Neural crest cell (in vitro differentiated cells): ENCODE data around the gene AAK1. TPM values are rescaled to one million over a fixed set of nuclear protein-coding genes. Genes with fewer than 3 reads are reported as not detected.
"Not testable (repeated sequence)": the region's sequence is repeated elsewhere in the genome, so short reads cannot be mapped to it uniquely, and the experiment has no call there.

Experiments used
- DNase-seq: peaks from one replicate; pipeline ENCODE4 v3.0.0; 2021; ENCODE audit warnings: low read depth, mixed read lengths, low spot score
- H3K27ac Mint-ChIP-seq: one replicate; pipeline ENCODE4 v1.8.0; 2021; ENCODE audit warnings: mild to moderate bottlenecking, mixed read lengths; ENCODE audit not compliant: unreplicated experiment
- H3K27me3 Mint-ChIP-seq: 2 replicates; pipeline ENCODE4 v1.8.0; 2021; ENCODE audit warnings: low read depth, mild to moderate bottlenecking, mixed read lengths
- H3K36me3 Mint-ChIP-seq: 2 replicates; pipeline ENCODE4 v1.8.0; 2021; ENCODE audit warnings: low read depth, mild to moderate bottlenecking, mixed read lengths
- H3K4me1 Mint-ChIP-seq: 2 replicates; pipeline ENCODE4 v1.8.0; 2021; ENCODE audit warnings: mixed read lengths
- H3K4me3 Mint-ChIP-seq: one replicate; pipeline ENCODE4 v1.8.0; 2021; ENCODE audit warnings: mild to moderate bottlenecking, mixed read lengths
- H3K9me3 Mint-ChIP-seq: 2 replicates; pipeline ENCODE4 v1.8.0; 2021; ENCODE audit warnings: mixed read lengths
- CTCF ChIP-seq: fragments of 200-600 bp; sonication (generic); conservative IDR thresholded peaks from 2 replicates; pipeline ENCODE4 v1.5.0; 2021; ENCODE audit warnings: antibody characterized with exemption, mild to moderate bottlenecking
- total RNA-seq: library from RNA; stranded (reverse); gene quantifications from 2 replicates; pipeline ENCODE4 v1.2.1, GENCODE V29; 2021

Gene AAK1
- total RNA-seq, 1 donor from 2014 or later, result 38.8 TPM

- H3K9me3 Mint-ChIP-seq, result no peaks in the 10 kb centered on the region
- H3K36me3 Mint-ChIP-seq, result peaks cover 6% of the 10 kb centered on the region
- H3K4me1 Mint-ChIP-seq, result peaks cover 5% of the 10 kb centered on the region
- H3K27ac Mint-ChIP-seq, result no peak overlapping the region
- H3K27me3 Mint-ChIP-seq, result no peaks in the 10 kb centered on the region
- DNase-seq, result no peak
- no peak overlapping the region for H3K4me3 Mint-ChIP-seq
- TF ChIP-seq CTCF, result no peak
Observed at GRCh38 chr2:69554981-69555380, 88.6 kb downstream of the AAK1 start.

GRCh38 chr2:69554568-69554967, 89.0 kb downstream of the AAK1 start:
- H3K9me3 Mint-ChIP-seq, result no peaks in the 10 kb centered on the region
- H3K4me3 Mint-ChIP-seq, result no peak overlapping the region
- TF ChIP-seq CTCF, result no peak
- peaks cover under 1% of the 10 kb centered on the region for H3K4me1 Mint-ChIP-seq
- H3K27me3 Mint-ChIP-seq, result no peaks in the 10 kb centered on the region
- H3K36me3 Mint-ChIP-seq, result peaks cover 8% of the 10 kb centered on the region
- H3K27ac Mint-ChIP-seq, result no peak overlapping the region
- no peak for DNase-seq

GRCh38 chr2:69553991-69554390, 89.5 kb downstream of the AAK1 start:
- DNase-seq, result no peak
- Mint-ChIP-seq H3K27ac (no peak overlapping the region), H3K36me3 (peaks cover 11% of the 10 kb centered on the region), H3K4me3 (no peak overlapping the region), H3K4me1 (no peaks in the 10 kb centered on the region), H3K27me3 (no peaks in the 10 kb centered on the region), H3K9me3 (no peaks in the 10 kb centered on the region)
- no peak for TF ChIP-seq CTCF

GRCh38 chr2:69550511-69550910, 93.0 kb downstream of the AAK1 start:
- DNase-seq, H3K27ac Mint-ChIP-seq, H3K4me1 Mint-ChIP-seq, H3K4me3 Mint-ChIP-seq, H3K27me3 Mint-ChIP-seq, H3K9me3 Mint-ChIP-seq: not testable (repeated sequence)
- H3K36me3 Mint-ChIP-seq, result peaks cover 23% of the 10 kb centered on the region

GRCh38 chr2:69549421-69549820, 94.1 kb downstream of the AAK1 start:
- H3K27ac Mint-ChIP-seq, result no peak overlapping the region
- TF ChIP-seq CTCF, result no peak
- H3K9me3 Mint-ChIP-seq, result peaks cover 10% of the 10 kb centered on the region
- no peak for DNase-seq
- no peaks in the 10 kb centered on the region for H3K27me3 Mint-ChIP-seq
- H3K4me1 Mint-ChIP-seq, result no peaks in the 10 kb centered on the region
- H3K36me3 Mint-ChIP-seq, result peaks cover 23% of the 10 kb centered on the region
- no peak overlapping the region for H3K4me3 Mint-ChIP-seq

- Mint-ChIP-seq H3K4me1 (no peaks in the 10 kb centered on the region), H3K27me3 (no peaks in the 10 kb centered on the region), H3K4me3 (no peak overlapping the region), H3K9me3 (peaks cover 10% of the 10 kb centered on the region), H3K36me3 (peaks cover 22% of the 10 kb centered on the region), H3K27ac (no peak overlapping the region)
- DNase-seq, result no peak
- TF ChIP-seq CTCF, result no peak
Observed at GRCh38 chr2:69547984-69548715, 95.4 kb downstream of the AAK1 start.
